Heart left ventricle (tissue), 13 donors: ENCODE data around the gene GPR152.

Experiments used
- CTCF ChIP-seq, 12 donors: fragments of 200-600 bp; sonication (generic) in 4 of 12; IDR thresholded peaks; one replicate each; pipeline versions ENCODE4 v1.5.0 to v1.8.0; 2018 to 2022; ENCODE audit warnings: antibody characterized with exemption in 12 of 12, mild to moderate bottlenecking in 5 of 12
- POLR2A ChIP-seq, 2 donors: fragments of 450-650 bp; IDR thresholded peaks; one replicate each; pipeline ENCODE4 v1.6.1; 2017; ENCODE audit warnings: antibody characterized with exemption in 2 of 2, mild to moderate bottlenecking in 2 of 2, moderate library complexity in 2 of 2
- donor health status: ischemic (EF 13 %, LVEDD 7.1; RV severe dilation, severe dysfunction).
- donor health status: DM: no; HTN: yes; CAD: no.
- donor health status: DM: no; HTN: no; CAD: no.
- donor health status: ischemic (EF 25% LVEDD 6.9; RV normal size, moderate dysfunction).
- donor health status: ischemic (EF 25% LVEDD 5.7; RV mildly dilated, moderate dysfunction).
- donor health status: ischemic (EF 35%, LVEDD 5.7; RV mildly dilated, moderate dysfunction).
- donor health status: nonischemic (EF 11% LVEDD 7.7; RV severe dilation, severe dysfunction).
- donor health status: DM: yes; HTN: yes; CAD: no.
- donor health status: PGD.
- donor health status: ischemic (EF 29% LVEDD 5.4; RV normal size, mild dysfunction).
- donor health status: nonischemic (EF 23%, LVEDD 6.1; RV moderate dilation, normal function).

- TF ChIP-seq POLR2A (IDR thresholded peaks at IDR 0.05), result no peak
- no peak for TF ChIP-seq CTCF (IDR thresholded peaks at IDR 0.05)
Observed at GRCh38 chr11:67466962-67467771, 14.6 kb upstream of the GPR152 start.
